GM10266 (cell line): ENCODE data around the gene SESN2.

Experiments used
- DNase-seq: peaks from one replicate; pipeline ENCODE4 v3.0.0; 2012; ENCODE audit errors: extremely low spot score
- CTCF ChIP-seq: IDR thresholded peaks from 2 replicates; pipeline ENCODE4 v1.5.1; 2012; ENCODE audit warnings: mild to moderate bottlenecking, low read depth; ENCODE audit not compliant: control insufficient read depth, insufficient read depth; ENCODE audit errors: missing control alignments

SESN2 gene

GRCh38 chr1:28256197-28256827, 3.0 kb upstream of the SESN2 start:
- DNase-seq = no peak
- no peak for TF ChIP-seq CTCF

- no peak for TF ChIP-seq CTCF
- DNase-seq = no peak
Measured at GRCh38 chr1:28257736-28258135, 1.6 kb upstream of the SESN2 start.

- no peak for DNase-seq
- TF ChIP-seq CTCF = no peak
Measured at GRCh38 chr1:28258628-28259251, 578 bp upstream of the SESN2 start.

GRCh38 chr1:28259934-28260802, 850 bp downstream of the SESN2 start:
- no peak for TF ChIP-seq CTCF
- peak; percentile 20 for DNase-seq

- no peak for TF ChIP-seq CTCF
- DNase-seq = no peak
Measured at GRCh38 chr1:28260803-28261174, 1.5 kb downstream of the SESN2 start.

GRCh38 chr1:28264897-28265296, 5.6 kb downstream of the SESN2 start:
- TF ChIP-seq CTCF = no peak

GRCh38 chr1:28265577-28265976, 6.3 kb downstream of the SESN2 start:
- DNase-seq = no peak
- TF ChIP-seq CTCF = no peak

More at GRCh38 chr1:28264897-28265296, 5.6 kb downstream of the SESN2 start:
- DNase-seq = no peak
